RKO (cell line): Measurements from ENCODE around the gene DLGAP4.
"Not testable (repeated sequence)": the region's sequence is repeated elsewhere in the genome, so short reads cannot be mapped to it uniquely, and the experiment has no call there.

Experiments used
- DNase-seq: peaks from one replicate; pipeline ENCODE4 v3.0.0-alpha.2; 2016; ENCODE audit warnings: low spot score

The DLGAP4 gene

DNA sequence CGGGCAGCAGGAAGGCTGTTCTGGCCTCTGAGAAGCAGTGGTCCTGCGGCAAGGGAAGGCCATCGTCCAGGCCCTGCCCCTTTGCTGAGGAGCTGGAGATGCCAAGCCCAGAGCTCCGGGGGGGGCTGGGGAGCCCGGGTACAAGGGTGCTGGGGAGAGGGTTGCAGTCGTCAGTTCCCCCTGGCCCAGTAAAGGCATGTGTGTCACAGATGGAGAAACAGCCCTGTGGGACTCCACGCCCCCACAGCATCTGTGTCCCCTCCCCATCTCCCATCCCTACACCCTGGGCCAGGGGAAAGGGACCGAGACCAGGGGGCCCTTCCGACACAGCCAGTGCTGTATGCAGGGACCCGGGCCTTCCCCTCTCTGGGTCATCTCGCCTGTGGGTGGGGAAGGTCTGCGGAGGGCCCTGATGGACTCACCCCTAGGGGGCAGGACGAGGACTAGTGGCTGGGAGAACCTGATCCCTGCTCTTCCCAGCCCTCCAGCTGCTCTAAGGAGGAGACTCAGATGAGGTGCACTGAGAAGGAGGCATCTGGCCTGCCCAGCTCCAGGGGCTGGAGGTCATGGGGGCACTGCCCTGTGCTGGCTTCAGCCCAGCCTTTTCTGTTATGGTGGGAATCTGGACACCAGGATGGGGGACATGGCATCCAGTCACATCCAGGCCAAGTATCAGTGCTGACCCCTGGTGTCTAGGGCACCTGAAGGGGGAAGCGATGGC, 235.8 kb downstream of the DLGAP4 start:
- peak; percentile 32 for DNase-seq

DNA sequence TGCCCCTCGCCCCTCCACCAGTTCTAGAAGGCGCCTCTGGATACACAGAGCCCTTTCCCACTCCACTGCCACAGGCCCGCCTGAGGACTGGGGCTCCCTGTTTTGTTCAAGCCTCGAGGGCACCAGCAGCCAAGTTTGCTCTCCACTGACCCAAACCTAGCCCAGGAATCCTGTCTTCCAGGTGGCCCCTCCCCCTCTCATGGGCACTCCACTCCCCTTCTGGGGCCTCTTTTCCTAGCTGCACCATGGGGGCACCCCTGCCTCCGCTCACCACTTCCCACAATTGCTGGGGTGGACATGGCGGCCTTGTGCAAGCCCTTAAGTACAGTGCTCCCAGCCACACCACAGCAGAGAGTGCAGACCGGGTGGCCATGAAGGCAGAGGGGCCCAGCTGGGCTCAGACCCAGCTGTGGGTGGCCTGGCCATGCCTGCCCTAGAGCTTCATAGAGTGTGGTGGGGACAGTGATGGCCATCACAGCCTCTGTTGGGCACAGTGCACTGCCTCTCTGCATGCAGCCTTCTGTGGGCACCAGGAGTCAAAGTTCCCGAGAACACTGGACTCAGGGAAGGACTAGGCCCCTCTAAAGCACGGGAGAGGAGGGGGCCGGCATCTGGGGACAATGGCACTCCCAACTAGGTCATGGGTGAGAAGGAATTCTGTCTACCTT, 236.5 kb downstream of the DLGAP4 start:
- DNase-seq, result no peak

DNA sequence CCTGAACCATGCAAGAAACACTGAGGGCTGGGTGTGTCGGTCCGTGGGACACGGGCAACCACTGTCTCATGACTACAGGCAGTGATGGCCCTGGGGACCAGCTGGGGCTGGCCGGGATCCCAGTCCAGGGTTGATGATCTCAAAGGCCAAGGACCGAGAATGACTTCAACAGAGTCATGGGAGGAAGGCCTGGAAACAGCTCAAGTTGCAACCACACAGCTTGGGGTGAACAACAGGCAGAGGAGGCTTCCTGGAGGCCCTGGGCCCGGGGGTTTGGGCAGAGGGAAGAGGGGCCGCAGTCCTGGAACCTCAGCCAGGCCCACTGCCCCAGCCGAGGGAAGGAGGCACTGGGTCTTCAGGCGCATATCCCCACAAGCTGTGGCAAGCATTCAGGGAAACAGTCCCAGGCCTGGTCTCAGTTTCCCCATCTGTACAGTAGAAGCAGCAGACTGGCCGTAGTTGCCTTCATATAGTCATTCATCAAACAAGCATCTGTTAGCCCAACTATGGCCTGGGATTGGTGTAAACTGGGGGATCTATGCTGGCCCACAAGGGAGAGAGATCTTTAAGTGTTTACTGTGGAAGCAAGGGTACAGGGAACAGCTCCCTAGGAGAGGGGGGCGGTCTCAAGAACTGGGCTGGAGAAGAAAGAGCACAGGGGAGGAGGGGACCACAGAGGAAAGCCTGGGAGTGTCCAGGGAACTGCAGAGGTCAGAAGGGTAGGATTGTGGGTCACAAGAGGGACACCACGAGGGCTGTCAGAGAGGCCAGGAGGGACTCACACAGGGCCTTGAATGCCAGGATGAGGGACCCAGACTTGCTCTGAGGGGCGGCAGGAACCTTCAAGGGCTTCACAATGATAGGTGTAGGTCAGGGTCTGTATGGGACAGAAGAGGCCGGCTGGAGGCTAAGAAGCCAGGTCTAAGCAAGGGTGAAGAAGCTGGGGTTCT, 237.3 kb downstream of the DLGAP4 start:
- no peak for DNase-seq

DNA sequence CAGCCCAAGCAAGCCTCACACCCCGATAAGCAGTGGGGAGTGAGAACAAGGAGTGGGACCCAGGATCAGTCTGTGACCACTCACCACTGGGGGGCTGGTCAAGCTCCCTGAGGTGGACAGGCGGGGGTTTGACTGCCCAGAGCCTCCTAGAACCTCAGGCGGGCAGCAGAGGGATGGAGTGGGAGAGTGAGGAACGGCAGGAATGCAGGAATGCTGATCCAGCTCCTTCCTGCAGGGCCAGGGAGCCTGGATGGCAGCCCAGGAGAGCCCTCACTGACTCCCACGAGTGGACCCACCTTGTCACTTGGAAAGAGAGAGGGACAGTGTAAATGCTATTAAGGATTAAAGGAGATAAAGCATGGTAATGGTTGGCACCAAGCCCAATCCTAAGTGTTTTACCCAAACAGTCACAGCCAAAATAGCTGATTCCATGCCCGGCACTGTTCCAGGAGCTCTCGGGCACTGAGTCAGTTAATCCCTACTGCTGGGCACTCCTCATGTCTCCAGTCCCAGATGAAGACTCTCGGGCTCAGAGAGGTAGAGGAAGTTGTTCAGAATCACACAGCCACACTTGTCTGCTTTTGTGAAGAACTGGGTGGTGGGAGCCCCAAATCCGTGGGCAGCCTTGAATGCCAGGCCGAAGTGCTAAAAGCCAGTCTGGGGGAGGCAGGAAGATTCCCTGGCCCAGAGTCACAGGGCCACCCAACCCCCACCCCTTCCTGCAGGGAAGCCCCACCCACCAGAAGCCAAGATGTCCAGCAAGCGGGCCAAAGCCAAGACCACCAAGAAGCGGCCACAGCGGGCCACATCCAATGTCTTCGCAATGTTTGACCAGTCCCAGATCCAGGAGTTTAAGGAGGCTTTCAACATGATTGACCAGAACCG, 238.2 kb downstream of the DLGAP4 start:
- DNase-seq, result peak; percentile 50

DNA sequence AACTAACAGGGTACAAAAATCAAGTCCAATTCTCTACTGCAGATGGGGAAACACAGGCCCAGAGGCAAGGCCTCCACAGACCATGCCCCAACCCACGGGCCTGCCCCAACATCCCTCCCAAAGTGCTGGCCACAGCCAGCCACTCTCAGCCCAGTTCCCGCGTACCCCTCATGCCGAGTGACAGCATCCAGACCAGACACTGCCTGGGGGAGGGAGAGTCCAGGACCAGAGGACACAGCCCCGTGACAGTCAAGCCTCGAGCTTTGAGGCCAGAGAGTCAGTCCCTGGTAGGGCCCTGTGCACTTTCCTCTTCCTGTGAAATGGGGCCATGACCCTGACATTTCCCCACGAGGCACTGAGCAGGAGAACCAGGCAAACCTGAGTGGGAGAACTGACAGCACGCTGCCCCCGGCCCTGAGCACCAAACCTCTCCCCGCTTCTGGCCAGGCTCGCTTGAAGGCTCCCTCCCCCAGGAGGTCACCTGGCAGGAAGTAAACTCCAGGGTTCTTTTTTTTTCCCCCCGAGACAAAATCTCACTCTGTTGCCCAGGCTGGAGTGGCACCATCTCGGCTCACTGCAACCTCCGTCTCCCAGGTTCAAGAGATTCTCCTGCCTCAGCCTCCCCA, 240.1 kb downstream of the DLGAP4 start:
- no peak for DNase-seq

DNA sequence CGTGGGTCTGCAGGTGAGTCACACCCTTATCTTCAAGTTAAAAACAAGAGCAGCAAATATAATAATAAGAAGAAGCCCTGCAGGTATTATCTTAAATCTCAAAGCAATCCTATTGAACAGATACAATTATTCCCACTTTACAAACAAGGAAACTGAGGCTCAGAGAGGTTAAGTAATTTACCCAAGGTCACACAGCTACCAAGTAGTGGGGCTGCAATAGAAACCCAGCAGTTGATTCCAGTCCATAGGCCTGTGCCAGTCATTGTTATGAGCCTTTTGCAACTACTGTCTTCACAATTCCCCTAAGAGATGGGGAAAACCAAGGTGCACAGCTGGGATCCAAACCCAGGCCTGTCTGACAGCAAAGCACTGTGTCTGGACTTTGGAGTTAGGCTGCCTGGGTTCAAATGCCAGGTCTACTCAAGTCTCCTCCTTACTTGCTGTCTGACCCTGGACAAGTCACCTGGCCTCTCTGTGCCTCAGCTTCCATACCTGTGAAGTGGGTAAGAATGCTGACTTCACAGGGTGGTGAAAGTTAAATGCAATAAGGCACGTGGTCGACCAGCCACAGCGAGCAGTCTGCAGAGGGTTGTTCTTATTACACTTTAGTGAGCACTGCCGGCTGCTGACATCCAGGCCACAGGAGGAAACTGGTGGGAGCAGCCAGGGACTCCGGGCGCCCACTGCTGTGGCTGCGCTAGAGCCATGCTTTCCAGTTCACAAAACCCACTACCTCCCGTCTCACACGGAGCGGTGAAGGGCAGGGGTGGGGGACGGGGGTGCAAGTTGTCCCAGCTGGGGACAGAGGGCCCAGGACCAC, 241.3 kb downstream of the DLGAP4 start:
- no peak for DNase-seq

DNA sequence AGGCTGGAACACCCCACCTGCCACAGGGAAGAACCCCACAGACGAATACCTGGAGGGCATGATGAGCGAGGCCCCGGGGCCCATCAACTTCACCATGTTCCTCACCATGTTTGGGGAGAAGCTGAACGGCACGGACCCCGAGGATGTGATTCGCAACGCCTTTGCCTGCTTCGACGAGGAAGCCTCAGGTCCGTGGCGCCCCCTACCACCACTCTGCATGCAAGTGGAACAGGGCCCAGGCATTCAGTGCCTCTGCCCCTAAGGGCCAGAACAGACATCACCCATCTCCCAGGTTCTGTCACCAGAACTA, 241.8 kb downstream of the DLGAP4 start:
- DNase-seq, result no peak

DNA sequence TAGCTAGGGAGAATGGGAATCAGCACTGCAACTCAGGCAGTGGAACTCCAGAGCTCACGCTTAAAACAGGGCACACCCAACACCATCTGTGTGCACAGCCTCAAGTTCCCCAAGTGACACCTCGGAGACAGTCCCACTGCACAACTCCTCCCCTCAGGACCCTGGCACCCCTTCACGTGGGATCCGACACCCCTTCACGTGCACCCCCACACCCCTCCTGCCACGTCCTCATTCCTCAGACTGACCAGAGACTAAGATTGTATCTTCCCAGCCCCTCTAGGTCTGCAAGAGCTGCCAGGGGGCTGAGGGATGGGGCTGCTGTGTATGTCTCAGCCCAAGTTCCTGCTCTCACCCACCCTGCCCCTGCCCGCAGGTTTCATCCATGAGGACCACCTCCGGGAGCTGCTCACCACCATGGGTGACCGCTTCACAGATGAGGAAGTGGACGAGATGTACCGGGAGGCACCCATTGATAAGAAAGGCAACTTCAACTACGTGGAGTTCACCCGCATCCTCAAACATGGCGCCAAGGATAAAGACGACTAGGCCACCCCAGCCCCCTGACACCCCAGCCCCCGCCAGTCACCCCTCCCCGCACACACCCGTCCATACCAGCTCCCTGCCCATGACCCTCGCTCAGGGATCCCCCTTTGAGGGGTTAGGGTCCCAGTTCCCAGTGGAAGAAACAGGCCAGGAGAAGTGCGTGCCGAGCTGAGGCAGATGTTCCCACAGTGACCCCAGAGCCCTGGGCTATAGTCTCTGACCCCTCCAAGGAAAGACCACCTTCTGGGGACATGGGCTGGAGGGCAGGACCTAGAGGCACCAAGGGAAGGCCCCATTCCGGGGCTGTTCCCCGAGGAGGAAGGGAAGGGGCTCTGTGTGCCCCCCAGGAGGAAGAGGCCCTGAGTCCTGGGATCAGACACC, 242.8 kb downstream of the DLGAP4 start:
- no peak for DNase-seq

DNA sequence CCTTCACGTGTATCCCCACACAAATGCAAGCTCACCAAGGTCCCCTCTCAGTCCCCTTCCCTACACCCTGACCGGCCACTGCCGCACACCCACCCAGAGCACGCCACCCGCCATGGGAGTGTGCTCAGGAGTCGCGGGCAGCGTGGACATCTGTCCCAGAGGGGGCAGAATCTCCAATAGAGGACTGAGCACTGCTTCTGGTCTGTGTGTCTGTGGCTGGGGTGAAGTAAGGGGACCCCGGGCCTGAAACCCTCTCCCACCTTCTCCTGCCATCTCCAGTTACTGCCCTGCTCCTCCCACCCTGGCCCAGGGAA, 243.4 kb downstream of the DLGAP4 start:
- no peak for DNase-seq

DNA sequence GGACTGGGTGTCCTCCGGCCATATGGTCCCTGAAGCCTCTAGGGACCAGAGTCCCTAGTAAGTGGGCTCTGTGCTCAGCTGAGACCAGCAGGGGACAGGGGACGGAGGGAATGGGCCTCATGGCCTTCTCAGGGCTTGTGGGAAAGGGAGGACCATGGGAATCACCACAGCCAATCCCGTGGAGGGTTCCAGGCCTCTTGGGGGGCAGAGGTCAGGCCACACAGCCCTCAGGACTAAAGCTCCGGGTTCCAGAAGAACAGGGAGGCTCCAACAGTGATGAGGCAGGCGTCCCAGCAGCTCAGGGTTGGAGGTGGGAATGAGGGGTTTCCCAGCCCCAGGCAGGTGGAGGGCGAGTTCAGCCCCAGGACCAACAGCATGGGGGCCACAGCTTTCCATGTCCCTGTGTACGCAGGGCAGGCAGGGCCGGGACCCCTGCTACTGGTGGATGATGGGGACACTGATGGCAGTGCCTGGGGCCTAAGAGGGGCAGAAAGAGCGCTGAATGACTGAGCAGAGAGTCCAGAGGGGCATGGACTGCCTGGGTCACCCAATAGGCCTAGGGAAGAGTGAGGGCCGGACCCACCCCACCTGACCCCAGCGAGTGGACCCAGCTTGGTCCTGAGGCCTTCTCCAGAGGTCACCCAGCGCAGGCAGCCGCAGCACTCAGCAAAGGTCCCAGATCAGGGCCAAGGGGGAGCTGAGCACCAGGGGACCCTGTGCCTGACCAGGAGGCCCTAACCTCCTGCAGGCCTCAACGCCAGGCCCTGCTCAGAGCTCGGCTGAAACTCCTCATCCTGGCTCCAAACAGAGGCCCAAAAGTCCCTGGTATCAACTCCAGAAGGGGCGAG, 244.0 kb downstream of the DLGAP4 start:
- DNase-seq, result no peak

DNA sequence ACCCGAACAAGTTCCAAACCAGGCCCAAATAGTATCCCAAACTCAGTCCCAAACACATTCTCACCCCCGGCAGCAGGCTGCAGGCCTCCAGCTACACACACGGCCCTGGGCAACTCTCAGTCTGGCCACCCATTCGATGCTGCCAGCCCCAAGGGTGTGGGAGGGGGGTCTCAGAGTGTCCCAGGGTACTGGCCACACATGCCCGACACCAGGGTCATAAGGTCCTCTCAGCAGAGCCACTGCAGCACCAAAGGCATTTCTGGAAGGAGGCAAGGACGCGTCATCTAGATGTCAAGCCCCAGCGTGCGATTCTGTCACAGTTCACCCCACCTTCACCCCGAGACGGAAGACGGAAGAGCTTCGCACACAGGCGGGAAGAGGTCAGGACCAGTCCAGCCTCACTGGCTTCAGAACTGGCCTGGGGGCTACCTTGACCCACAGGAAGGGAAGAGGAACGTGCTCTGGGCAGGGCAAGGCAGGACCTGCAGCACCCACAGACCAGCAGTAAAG, 244.7 kb downstream of the DLGAP4 start:
- DNase-seq, result no peak

DNA sequence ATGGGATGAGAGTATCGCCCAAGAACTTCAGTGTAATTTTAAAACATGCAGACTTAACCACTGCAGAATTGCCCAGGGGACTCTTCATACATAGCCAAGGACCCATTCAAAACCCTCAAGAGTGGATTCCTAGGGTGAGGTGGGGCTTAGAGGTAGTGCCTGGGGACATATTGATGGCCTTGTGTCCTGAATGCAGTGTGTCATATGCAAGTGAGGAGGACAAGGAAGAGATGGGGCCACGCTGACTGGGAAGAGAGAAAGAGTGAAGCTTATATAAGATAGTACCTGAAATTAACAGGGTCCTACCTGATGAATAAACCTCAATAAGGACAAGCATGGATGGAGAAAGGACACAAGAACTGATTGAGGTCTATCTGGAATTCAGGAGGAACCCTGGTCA, 249.1 kb downstream of the DLGAP4 start:
- DNase-seq, result no peak

DNA sequence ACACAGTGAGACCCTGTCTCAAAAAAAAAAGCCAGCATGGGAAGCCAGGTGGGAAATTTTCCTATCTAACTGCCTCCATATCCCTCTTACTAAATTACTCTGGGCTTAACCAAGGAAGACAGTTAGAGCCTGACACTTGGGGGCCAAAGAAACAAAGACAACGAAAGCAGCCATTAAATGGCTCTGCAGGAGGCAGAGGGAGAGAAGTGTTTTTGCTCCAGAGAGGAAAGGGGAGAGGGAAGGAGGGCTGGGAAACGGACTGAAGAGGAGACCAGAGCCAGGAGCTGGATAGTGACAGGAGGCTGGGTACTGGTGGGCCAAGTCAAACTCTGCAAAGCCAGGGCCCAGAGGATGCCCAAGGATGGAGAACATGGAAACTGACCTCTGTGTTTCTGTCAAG, 256.6 kb downstream of the DLGAP4 start:
- DNase-seq, result no peak

DNA sequence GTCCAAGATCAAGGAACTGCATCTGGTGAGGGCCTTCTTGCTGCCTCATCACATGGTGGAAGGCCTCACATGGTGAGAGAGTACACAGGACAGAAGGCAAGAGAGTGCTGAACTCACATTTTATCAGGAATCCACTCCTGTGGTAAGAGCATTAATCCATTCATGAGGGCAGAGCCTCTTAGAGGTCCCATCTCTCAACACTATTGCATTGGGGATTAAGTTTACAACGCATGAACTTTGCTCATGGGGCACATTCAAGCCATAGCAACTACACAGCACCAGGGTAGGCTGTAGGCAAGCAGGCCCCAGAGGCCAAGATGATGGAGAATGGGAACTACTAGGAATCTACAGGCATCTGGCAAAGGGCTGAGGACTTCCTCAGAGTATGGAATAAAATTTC, 257.2 kb downstream of the DLGAP4 start:
- DNase-seq, result no peak

DNA sequence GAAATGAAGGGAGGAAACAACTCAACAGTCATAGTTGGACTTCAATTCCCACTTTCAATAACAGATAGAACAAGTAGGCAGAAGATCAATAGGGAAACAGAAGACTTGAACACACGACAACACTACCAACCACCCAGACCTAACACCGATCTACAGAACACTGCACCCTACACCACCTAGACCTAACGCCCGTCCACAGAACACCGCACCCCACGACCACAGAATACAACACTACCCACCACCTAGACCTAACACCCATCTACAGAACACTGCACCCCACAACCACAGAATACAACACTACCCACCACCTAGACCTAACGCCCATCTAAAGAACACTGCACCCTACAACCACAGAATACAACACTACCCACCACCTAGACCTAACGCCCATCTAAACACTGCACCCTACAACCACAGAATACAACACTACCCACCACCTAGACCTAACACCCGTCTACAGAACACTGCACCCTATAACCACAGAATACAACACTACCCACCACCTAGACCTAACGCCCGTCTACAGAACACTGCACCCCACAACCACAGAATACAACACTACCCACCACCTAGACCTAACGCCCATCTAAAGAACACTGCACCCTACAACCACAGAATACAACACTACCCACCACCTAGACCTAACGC, 258.1 kb downstream of the DLGAP4 start:
- not testable (repeated sequence) for DNase-seq

DNA sequence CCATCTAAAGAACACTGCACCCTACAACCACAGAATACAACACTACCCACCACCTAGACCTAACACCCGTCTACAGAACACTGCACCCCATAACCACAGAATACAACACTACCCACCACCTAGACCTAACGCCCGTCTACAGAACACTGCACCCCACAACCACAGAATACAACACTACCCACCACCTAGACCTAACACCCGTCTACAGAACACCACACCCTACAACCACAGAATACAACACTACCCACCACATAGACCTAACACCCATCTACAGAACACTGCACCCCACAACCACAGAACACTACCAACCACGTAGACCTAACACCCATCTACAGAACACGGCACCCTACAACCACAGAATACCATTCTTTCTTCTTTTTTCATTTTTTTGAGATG, 258.6 kb downstream of the DLGAP4 start:
- DNase-seq, result not testable (repeated sequence)

DNA sequence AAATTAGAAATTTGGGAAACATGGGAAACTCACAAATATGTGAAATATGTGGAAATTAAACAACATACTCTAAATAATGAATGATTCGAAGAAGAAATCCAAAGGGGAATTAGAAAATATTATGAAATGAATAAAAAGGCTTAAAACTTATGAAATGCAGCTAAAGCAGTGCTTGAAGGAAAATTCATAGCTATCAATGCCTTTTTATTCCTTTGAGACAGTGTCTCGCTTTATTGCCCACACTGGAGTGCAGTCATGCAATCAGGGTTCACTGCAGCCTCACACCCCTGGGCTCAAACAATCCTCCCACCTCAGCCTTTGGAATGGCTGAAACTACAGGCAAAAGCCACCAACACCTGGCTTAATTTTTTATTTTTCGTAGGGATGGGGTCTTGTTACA, 259.4 kb downstream of the DLGAP4 start:
- no peak for DNase-seq

DNA sequence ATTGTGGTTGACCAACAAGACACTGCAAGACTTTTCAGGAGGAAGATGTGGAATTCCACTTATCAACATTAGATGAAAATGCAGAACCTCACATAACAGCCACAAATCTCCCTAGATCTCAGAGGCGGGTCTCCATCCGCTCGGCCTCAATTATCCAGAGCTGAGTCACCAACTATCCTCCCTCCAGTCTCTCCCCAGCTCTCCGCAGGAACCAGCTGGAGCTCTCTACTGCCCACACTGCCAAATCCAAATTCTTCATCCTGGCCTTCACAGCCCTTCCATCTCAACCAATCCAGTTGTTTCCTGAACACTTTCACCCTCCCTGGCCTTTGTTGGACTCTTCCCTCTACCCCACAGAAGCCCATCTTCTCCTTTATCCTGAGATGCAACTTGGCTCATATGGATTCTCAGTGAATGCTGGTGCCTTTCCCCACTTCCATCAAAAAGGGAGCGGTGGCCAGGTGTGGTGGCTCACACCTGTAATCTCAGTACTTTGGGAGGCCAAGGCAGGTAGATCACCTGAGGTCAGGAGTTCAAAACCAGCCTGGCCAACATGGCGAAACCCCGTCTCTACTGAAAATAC, 263.8 kb downstream of the DLGAP4 start:
- peak; percentile 49 for DNase-seq
